HFFc6 (cell line): ENCODE data around the gene CEBPA. TPM values are rescaled to one million over a fixed set of nuclear protein-coding genes. Genes with fewer than 3 reads are reported as not detected.

Experiments used
- DNase-seq: peaks from one replicate; pipeline ENCODE4 v3.0.0-alpha.2; 2018
- H3K27ac Mint-ChIP-seq: 2 replicates; pipeline ENCODE4 v1.8.0; 2020; ENCODE audit warnings: mild to moderate bottlenecking, mixed read lengths
- H3K27me3 Mint-ChIP-seq: 2 replicates; pipeline ENCODE4 v1.8.0; 2021; ENCODE audit warnings: mild to moderate bottlenecking, moderate library complexity, mixed read lengths; ENCODE audit not compliant: insufficient read depth
- H3K36me3 Mint-ChIP-seq: 2 replicates; pipeline ENCODE4 v1.8.0; 2021; ENCODE audit warnings: low read depth, mixed read lengths
- H3K4me1 Mint-ChIP-seq: 2 replicates; pipeline ENCODE4 v1.8.0; 2020; ENCODE audit warnings: low read depth, mixed read lengths
- H3K4me3 Mint-ChIP-seq: 2 replicates; pipeline ENCODE4 v1.8.0; 2020; ENCODE audit warnings: mild to moderate bottlenecking, moderate library complexity, mixed read lengths
- H3K9me3 Mint-ChIP-seq: 2 replicates; pipeline ENCODE4 v1.8.0; 2020; ENCODE audit warnings: mild to moderate bottlenecking, mixed read lengths
- total RNA-seq, 6 experiments: library from RNA; stranded (reverse); fragmentation: NEBNext Ultra II Directional; extraction: Animal tissue kit (Norgen Biotek cat#: 25700); gene quantifications; 2 replicates in 1 of 6; 3 replicates in 5 of 6; pipeline ENCODE4 v1.2.3, GENCODE V29; 2021
- TF ChIP-seq, protein P1 (sequence below): fragments of 200-600 bp; sonication (generic); IDR thresholded peaks from 2 replicates; pipeline ENCODE4 v1.5.0; 2021; ENCODE audit warnings: antibody characterized with exemption, mild to moderate bottlenecking

Gene CEBPA
- total RNA-seq, 6 experiments from 2014 or later = 0.12 to 0.24 (median 0.14) TPM; not detected in 1

GRCh38 chr19:33306191-33306590, 3.9 kb upstream of the CEBPA start:
- Mint-ChIP-seq H3K9me3 (no peaks in the 10 kb centered on the region), H3K27me3 (peaks cover 26% of the 10 kb centered on the region), H3K4me1 (no peaks in the 10 kb centered on the region), H3K4me3 (no peak overlapping the region), H3K36me3 (no peaks in the 10 kb centered on the region), H3K27ac (no peak overlapping the region)
- no peak for DNase-seq
- TF ChIP-seq, protein P1, sequence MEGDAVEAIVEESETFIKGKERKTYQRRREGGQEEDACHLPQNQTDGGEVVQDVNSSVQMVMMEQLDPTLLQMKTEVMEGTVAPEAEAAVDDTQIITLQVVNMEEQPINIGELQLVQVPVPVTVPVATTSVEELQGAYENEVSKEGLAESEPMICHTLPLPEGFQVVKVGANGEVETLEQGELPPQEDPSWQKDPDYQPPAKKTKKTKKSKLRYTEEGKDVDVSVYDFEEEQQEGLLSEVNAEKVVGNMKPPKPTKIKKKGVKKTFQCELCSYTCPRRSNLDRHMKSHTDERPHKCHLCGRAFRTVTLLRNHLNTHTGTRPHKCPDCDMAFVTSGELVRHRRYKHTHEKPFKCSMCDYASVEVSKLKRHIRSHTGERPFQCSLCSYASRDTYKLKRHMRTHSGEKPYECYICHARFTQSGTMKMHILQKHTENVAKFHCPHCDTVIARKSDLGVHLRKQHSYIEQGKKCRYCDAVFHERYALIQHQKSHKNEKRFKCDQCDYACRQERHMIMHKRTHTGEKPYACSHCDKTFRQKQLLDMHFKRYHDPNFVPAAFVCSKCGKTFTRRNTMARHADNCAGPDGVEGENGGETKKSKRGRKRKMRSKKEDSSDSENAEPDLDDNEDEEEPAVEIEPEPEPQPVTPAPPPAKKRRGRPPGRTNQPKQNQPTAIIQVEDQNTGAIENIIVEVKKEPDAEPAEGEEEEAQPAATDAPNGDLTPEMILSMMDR = no peak

- Mint-ChIP-seq H3K27me3 (peaks cover 37% of the 10 kb centered on the region), H3K27ac (no peak overlapping the region), H3K9me3 (no peaks in the 10 kb centered on the region), H3K4me3 (no peak overlapping the region), H3K4me1 (peaks cover 6% of the 10 kb centered on the region; the same call in 1 of the 2 replicates), H3K36me3 (no peaks in the 10 kb centered on the region)
- TF ChIP-seq, protein P1 = no peak; the same call in 1 of the 2 replicates
- no peak for DNase-seq
These were observed 2.7 kb upstream of the CEBPA start for GRCh38 chr19:33304760-33305647.

GRCh38 chr19:33304371-33304759, 2.0 kb upstream of the CEBPA start:
- no peaks in the 10 kb centered on the region for H3K36me3 Mint-ChIP-seq
- peaks cover 36% of the 10 kb centered on the region for H3K27me3 Mint-ChIP-seq
- DNase-seq = no peak
- peaks cover 8% of the 10 kb centered on the region; the same call in 1 of the 2 replicates for H3K4me1 Mint-ChIP-seq
- H3K4me3 Mint-ChIP-seq = no peak overlapping the region
- TF ChIP-seq, protein P1 = no peak
- no peaks in the 10 kb centered on the region for H3K9me3 Mint-ChIP-seq
- H3K27ac Mint-ChIP-seq = no peak overlapping the region

DNA sequence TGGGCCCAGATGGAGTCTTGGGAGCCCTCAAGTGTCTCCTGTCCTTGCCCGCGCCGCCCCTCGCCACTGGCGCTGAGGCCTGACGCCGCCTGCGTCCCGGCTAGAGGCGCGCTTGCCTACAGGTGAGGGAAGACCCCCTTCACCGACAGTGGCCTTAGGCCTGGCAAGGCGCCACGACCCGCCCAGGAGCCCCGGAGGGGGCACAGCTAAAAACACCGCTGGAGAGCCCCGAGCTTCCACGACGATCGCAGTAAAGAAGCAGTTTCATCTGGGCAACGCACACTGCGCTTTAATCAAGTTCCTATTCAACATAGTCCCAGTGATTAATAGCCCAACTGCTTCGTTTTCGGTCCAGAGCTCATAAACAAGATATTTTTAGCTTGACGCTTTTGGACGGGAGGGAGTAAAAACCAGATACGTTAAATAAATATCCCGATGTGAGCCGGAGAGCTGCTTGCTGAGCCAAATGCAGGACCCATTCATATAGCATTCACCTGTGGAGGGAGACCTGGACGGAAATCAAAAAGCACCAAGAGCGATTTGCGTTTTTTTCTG, 1.5 kb upstream of the CEBPA start:
- H3K27ac Mint-ChIP-seq = no peak overlapping the region
- DNase-seq = no peak
- no peaks in the 10 kb centered on the region for H3K9me3 Mint-ChIP-seq
- TF ChIP-seq, protein P1 = no peak
- no peaks in the 10 kb centered on the region for H3K36me3 Mint-ChIP-seq
- peaks cover 36% of the 10 kb centered on the region for H3K27me3 Mint-ChIP-seq
- H3K4me1 Mint-ChIP-seq = peaks cover 8% of the 10 kb centered on the region; the same call in 1 of the 2 replicates
- H3K4me3 Mint-ChIP-seq = no peak overlapping the region

- Mint-ChIP-seq H3K4me1 (peaks cover 8% of the 10 kb centered on the region; the same call in 1 of the 2 replicates), H3K36me3 (no peaks in the 10 kb centered on the region), H3K9me3 (no peaks in the 10 kb centered on the region), H3K27me3 (peaks cover 32% of the 10 kb centered on the region), H3K4me3 (peak overlapping the region; percentile 56), H3K27ac (no peak overlapping the region)
- DNase-seq = no peak
- TF ChIP-seq, protein P1 = no peak
These were observed 848 bp upstream of the CEBPA start for GRCh38 chr19:33302974-33303790.
